Measurements from ENCODE around the gene MTMR4.
"Not testable (repeated sequence)": the region's sequence is repeated elsewhere in the genome, so short reads cannot be mapped to it uniquely, and the experiment has no call there.

MTMR4 gene

DNA sequence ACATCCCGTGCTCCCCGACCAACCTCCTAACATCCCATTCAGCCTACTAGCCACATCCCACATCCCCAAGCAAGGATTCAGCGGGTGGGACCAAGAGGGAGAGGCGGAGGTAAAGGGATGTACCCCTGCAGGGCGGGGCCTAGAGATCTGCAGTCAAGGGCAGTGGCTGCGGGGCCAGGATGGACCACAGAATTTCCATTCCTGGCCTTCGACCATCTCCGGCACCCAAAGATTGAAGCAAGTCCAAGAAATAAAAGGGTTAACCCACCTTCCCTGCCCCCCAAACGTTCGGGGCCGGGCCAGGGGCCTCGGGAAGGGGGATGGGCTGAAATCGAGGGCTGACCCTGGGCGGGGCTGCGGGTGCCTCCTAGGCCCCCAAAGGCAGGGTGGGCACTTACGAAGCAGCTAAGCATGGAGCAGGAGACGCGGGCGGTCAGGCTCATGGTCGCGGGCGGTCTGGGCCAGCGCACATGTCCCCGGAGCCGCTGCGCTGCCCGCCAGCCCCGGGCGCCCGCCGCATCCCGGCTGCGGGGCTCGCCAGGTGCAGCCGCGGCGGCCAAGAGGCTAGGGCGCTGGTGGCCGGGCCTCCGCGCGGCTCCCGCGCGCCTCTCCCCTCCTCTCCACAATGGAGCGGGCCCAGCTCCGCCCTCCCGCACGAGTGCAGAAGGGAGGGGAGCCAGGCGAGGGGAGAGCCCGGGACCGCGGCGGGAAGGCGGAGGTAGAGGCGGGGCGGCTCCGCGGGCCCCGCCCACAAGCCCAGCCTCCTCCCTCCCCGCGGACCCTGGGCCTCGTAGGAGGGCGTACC is at the start of gene MTMR4:
Gene MTMR4 (minus strand): TSS at position 674 of the 805 bp plus-strand sequence. CDS start 231 bp downstream, at position 443.
- peak; percentile 66 to 73 for DNase-seq

DNA sequence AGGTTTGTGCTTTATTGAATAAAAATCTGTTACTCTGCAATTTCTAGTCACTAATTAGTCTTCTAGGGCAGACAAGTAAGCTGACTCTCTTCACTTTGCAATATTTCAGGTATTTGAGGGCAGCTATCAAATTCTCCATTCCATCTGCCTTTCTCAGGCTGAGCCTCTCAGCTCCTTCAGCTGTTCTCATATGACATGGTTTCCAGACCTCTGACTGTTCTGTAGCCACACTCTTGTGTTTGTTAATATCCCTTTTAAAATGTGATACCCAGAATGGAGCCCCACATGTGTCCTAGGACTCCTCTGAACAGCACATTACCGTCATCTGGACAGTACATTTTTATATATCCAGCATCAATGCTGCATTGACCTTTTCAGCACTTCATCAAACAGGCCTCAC is 46.1 kb upstream of the MTMR4 start:
- DNase-seq, result no peak

DNA sequence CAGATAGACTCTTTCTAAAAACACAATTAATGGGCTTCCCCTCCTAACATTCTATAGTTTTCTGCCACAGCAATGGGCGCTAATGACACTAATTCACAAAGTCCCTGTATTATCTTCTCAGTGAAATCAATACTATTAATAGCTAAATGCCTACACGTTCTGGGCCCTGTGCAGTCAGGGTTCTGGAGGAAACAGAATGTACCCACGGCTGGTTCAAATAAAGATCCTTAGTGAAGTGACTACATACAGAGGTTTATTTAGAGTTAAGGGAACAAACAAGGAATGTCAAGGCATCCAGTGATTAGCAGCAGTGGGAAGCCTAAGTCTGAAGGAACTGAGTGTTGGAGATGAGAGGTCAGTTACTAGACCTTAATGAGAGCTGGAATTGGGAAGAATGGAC is 43.5 kb upstream of the MTMR4 start:
- DNase-seq, result no peak

DNA sequence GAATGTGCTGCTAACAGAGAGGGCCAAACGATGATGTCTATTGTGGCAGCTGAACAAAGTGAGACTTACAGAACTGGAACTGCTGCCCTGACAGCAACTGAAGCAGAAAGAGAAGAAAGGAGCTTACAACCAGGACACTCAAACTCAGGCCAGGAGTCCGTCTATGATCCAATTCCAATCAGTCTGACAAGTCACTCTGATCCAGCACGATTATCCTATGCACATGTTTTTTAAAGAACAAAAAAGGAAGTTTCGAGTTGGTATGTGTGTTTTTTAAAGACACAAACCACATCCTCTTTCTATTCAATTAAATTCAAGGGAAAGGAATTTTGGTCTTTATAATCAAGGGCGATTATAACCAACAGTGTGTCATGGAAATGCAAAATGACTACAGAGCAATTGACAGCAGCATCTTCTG is 42.4 kb upstream of the MTMR4 start:
- no peak for DNase-seq

DNA sequence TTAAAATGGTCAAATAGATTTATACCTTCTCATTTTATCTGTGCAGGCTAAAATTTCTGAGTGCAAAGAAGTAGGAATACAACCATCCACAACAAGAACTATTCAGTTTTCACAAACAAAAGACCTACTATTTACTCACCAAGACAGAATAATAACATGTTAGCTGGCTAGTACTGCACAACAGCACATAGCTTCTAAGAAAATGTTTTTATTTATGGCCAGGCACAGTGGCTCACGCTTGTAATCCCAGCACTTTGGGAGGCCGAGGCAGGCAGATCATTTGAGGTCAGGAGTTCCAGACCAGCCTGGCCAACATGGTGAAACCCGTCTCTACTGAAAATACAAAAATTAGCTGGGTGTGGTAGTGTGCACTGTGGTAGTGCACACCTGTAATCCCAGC is 40.7 kb upstream of the MTMR4 start:
- DNase-seq, result not testable (repeated sequence)

DNA sequence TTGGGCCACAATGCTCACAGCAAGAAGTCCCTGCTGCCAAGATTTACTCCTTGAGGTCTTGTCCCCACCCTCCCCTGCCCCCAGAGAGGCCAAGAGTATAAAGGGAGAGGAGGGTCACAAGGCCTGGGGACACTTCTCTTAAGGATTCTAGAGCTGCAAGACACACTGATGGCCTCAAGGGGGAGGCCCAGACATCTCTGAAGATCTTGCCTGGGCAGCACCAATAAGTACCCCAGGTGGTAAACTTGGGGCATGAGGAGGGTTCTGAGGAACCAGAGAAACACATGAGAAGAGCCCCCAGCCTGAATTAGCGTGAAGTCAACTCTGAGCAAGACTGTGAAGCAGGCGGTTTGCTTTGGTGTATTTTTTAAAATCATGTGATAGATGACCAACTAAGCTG is 26.8 kb upstream of the MTMR4 start:
- DNase-seq, result no peak

DNA sequence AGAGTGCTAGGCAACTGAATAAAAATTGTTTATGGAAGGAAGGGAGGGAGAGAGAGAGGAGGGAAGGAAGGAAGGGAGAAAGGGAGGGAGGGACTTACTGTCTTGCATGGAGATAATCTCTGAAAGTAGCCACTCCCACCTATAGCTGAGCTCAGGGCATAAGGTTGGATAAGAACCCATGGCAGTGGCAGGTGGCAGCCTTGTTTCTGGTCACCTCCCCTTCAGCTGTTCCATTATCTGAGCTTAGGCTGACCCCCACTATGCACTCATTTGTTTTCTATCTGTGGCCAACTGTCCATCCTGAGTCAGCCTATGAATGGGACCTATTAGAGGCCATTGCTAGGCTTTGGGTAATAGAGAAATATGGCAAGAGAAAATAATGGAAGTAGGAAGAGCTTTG is 25.3 kb upstream of the MTMR4 start:
- no peak for DNase-seq

DNA sequence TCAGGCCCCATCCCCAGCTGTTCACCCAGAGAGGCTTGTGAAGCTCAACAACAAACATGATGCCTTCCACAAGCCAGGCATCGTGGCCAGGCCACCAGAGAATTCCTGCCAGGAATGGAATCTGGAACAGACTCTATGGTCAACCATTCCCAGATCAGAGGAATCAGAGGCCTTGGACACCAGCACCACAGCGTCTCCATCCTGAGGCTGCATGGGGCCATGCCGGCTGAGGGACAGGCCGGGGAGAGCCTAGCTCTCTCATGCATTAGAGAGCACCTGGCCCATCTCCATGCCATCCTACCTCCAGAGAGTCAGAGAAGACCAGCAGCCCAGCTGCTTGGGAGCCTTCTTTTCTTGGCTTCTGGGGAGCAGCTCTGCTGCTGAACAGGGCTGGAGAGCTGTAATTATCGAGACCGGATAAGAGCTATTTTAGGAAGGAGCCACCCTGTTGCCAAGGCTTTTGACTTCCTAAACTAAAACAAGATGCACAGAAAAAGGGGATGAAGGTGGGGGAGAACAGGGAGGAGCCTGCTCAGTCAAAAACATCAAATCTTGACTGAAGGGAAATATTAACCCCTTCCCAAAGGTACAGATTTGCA is 24.5 kb upstream of the MTMR4 start:
- no peak for DNase-seq

DNA sequence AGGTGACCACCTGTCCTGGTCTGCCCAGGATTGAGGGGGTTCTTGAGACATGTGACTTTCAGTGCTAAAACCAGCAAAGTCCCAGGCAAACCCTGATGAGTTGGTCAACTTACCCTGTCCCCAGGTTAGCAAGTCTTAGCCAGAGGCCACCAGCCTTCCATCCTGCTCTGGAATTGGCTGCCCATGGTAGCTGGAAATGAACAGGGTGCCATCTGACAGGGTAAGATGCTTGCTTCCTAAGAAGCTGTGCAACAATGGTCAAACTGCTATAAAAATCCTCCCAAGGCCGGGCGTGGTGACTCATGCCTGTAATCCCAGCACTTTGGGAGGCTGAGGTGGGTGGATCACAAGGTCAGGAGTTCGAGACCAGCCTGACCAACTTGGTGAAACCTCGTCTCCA is 22.8 kb upstream of the MTMR4 start:
- DNase-seq, result no peak

DNA sequence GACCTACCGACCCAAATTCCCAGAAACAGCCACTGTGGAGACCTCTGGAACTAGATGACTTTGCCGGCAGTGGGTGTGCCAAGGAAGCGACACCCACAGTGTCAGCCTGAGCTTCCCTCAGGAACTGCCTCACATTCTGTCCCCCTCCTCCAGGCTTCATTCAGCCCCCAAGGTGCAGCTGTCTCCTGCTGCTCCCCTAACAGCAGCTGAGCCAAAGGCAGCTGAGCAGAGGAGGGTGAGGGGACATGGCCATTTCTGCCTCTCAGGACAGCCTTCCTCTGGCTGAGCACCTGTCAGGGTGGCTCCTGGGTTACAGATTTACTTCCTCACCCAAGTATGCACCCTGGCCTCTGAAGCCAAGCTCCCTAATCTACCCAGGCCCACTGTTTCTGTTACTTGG is 22.1 kb upstream of the MTMR4 start:
- DNase-seq, result no peak

DNA sequence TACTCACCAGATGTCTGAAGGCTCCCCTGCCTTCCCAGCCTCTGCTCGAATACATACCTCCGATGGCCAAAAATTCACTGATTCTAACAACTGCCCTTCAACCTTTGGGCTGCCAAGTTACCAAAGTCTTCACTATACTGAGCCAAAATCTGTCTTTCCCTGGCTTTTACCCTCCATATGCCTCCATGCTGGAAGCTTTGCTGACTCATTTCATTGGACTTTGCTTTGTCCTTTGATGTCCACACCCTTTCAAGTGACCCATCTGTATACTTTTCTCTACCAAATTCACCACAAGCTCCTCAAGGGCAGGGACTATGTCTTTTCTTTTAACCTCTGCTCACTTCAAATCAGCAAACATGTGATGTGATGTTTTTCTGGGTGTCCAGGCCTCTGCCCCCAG is 21.0 kb upstream of the MTMR4 start:
- DNase-seq, result no peak

DNA sequence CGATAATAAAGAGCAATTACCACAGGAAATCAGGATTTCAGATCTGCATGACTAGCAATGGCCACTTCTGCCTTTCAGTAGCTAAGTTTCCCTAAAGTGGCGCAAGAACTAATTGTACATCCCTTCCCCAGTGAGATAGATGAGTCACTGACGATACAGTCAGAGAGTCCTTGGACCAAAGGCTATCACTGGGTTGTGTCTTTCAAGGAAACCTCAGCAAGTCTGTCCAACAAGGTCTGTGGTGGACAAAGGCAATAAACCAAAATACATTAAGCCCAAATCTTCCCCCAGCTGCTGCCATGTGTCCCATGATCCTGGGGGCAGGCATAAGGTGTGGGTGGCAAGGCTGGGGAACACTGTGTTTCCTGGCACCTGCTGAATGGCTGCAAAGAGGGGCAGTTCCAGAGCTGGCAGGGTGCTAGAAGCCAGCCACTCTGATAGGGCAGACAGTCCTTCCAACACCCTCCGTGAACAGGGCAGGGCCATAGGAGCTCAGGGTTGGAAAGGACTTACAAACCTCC is 20.5 kb upstream of the MTMR4 start:
- no peak for DNase-seq

DNA sequence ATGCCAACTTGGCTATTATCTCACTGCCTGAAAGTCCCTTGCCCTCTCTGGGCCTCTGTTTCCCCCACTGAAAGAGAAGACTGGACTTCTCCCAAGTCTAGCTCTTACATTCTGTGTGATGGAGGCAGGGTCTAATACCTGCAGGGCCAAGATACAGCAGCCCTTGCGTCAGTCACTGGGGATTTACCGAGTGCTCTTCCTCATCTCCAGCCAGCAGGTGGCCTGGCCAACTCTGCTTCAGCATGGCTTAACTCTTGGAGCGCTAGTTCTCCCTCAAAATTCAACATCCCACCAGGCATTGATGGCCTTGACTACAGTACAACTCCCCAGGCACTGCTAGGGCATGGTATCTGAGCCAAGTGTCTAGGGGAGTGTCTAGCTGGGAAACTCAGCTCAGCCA is 19.9 kb upstream of the MTMR4 start:
- no peak for DNase-seq

DNA sequence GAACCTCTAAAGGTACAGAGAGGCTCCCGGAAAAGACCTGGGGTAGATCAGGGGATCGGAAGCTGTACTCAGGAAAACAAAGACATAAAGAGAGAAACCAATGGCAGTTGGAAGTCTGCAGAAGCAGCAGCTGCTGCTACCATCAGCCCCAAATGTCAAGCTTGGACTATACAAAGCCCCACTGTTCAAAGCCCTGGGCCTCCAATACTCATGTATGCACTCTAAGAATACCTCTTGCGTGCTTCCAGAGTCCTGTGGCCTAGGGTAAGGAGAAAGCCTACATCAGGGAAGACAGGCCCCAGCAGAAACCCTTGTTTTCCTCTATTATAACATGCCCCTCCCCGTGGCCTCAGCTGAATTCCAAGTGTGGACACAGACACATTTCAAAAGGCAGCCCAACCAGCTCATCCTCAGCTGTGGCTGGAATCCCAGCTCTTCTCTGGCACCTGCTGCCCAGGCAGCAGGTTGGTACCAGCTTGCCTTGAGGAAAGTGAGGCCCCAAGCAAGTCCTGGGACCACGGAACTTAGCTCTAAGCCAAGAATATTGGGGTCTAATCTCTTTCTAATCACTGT is 19.3 kb upstream of the MTMR4 start:
- DNase-seq, result no peak

DNA sequence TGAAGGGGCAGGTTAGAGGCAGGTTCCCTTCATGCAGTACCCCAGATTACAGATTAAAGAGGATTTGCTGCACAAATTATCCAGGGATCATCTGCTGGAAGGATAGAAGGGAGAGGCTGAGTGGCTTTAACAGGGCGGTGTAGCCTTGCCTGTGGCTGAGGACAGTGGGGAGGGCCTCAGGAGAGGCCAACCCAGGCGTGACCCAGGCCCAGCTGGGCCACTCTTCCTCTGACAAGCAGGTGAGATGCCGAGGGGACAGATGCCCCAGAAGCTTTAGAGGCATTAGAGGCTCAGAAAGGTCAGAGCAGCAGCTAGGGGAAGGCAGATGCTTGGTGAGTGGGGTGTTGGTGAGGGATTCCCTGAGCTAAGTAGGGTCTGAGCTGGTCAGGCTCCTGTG is 18.1 kb upstream of the MTMR4 start:
- DNase-seq, result no peak

DNA sequence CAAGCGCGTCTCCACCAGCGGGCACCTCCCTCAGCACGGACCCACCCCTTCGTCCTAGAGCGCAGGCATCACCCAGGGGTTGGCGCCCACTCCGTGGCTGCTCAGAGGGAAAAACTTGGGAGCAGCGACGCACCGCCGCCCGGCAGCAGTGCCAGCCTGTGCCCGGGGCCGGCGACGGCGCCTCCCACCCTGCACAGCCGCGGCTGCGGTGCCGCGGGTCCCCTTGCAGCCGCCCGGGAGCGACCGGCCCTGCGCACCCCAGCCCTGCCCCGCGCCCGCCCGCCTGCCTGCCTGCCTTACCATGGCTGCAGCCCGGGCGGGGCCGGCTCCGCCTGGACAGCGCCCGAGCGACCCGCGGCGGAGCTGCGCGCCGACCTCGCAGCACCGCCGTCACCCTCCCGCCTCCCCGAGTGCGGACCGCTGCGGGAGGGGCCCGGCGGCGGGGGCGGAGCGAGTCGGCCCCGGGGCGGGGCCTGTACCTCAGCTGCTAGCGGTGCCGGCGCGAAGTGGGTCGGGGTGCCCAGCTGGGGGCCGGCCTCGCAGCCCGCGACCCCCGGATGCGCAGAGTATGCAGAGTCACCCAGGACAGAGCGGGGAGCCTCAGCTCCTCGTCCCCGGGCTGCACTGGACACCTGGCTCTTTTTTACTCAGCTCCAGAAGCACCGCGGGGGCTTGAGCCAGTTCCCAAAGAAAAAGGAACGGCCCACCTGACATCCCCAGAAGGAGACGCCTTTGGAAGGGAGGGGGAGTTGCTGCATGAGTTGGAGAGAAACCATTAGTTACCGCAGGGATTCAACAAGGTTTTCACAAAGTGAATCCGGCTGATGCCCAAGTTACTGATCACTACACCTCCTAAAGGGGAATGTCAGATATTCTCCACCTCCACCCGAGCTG is 17.5 kb upstream of the MTMR4 start:
- DNase-seq, result peak; percentile 49 to 55

DNA sequence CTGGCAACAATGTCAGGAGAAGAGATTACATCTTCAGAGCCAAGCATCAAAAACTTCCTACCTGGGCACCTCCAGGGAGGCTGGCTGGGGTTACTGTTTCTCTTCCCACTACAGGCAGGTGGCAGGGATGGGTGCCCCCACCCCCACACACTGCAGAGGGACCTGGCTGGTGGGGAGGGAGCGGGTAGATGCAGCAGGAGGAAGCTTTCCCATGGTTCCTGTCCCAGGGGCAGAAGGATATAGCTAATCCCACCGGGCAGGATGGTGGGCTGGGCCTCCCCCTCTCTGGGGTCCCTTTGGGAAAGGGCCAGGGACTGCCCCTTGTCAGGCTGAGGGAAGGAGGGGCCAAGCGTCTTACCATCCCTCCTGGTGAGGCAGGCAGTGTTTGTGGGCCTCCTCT is 16.7 kb upstream of the MTMR4 start:
- no peak for DNase-seq

DNA sequence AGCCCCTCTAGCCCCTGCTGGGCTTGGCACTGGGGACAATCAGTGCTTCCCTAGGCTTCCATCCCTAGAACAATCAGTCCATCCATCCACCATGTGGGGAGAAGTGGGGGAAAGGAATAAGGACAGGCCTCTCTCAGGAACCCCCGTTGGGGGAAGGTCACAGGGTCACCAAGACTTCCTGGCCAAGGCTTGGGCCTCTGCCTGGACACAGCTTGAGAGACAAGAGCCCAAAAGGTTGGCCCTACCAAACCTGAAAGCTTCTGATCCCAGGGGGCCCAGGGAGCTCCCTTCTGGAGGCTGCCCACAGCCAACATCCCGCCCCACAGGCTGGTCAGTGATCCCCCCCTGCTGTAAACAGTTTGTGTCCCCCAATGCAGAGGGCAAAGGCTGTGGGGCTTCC is 16.2 kb upstream of the MTMR4 start:
- no peak for DNase-seq

DNA sequence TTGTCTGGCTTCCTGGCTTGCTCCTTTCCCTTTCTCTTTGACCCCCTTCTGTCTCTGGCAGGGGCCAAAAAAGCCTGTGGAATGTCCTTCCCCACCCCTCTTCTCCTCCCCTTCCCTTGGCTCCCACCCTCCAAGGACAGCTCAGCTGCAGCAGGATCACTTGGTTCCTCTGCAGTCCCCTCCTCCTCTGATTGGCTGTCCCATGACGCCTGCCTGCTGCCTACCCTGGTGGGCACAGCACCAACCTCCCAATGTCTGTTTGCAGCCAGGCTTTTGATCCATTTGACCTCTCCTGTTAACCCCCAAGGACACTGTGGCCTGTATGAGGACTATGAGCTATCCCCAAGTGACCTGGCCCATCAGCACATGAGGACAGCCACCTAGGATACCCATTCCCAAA is 14.8 kb upstream of the MTMR4 start:
- no peak for DNase-seq

DNA sequence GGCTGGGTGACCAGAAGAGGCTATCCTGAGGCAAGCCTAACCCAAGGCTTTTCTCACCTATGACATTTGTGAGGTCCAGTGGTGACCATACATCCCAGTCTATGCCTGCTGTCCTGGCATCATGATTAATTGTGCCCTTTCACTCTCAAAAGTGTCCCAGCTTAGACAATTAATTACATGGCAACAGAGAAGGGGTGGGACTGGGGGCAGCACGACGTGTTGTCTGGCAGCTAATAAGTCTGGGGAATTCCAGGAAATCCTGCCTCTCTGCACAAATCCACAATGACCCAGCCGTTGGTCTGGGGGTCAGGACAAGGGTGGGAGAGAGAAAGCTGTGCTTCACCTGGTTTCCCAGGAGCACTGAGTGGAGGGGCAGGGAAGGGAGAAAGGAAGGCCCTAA is 14.0 kb upstream of the MTMR4 start:
- DNase-seq, result no peak

DNA sequence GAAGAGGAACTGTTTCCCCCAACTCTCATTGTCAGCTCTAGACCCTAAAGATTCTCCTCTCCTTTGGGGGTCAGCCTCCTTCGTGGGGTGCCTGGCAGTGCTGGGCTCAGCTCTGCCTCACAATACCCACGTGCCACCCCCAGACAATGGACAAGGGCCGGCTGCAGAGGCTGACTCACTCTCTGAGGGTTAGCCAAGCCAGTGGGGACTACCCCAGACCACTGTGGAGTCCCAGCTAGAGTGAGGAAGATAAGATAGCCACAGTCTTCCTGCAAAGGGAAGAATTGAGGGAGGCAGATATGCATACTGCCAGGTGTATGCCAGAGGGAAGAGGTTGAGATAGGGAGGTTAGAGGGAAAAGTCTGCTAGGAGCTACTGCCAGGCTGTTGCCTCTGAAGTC is 13.5 kb upstream of the MTMR4 start:
- no peak for DNase-seq

DNA sequence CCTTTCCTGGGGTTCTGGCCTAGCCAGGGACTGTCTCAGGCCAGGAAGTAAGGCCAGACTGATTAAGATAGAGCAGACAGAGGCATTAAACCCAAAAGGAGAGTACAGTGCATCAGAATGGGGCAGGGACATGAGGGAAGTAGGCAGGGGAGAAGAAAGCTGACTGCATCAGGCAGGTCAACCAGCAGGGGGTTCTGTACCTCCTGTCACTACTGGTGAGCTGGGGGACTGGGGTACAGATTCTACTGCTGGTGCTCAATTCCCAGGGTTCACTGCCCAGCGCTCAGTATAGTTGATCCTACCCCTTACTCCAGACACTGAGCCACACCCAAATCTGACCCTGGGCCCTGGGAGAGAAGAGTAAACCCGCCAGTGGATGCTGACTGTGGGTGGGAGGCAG is 12.9 kb upstream of the MTMR4 start:
- DNase-seq, result no peak

DNA sequence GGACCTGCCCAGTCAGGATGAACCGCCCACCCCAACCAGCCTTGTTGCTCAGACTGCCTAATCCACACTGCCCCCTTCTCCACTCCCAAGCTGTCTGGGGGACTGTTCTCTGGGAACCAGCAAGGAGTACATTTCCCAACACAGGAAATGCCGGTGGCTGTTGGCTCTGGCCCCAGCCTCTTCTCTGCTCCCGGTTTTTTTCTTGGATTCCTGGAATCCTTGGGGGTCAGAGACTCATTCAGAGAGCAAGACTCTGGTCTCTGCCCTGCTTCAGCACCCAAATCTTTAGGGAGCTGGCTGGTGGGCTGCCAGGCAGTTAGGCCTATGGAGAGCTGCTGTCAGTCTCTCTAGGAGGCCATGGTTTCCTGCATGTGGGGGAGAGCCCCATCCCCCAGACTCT is 10.8 kb upstream of the MTMR4 start:
- DNase-seq, result no peak
